Astrocyte (in vitro differentiated cells and primary cell): Measurements from ENCODE around the gene DDX55.

Experiments
- CTCF ChIP-seq: IDR thresholded peaks from 2 replicates; pipeline ENCODE4 v1.5.1; 2011; ENCODE audit warnings: low read depth, mild to moderate bottlenecking, inconsistent platforms, low read length, moderate library complexity; ENCODE audit not compliant: insufficient read depth
- EZH2 ChIP-seq: IDR thresholded peaks from 2 replicates; pipeline ENCODE4 v1.6.1; 2012; ENCODE audit warnings: mild to moderate bottlenecking, low read length, inconsistent platforms; ENCODE audit not compliant: insufficient read depth

- TF ChIP-seq CTCF (no peak), EZH2 (no peak)
Measured at GRCh38 chr12:123576611-123577010, 25.3 kb upstream of the DDX55 start.
